Transverse colon (tissue), 4 donors: ENCODE measurements around the gene FN3K.

Experiments
- CTCF ChIP-seq, 5 experiments: fragments of 200-600 bp in 3 of 5; fragments of 450-650 bp in 2 of 5; sonication (generic) in 3 of 5; IDR thresholded peaks; 1 replicate in 2 of 5; 2 replicates in 3 of 5; pipeline ENCODE4 v1.5.1; 2016 to 2017; ENCODE audit warnings: antibody characterized with exemption in 5 of 5, inconsistent platforms in 3 of 5, mild to moderate bottlenecking in 2 of 5, moderate library complexity in 1 of 5
- POLR2A ChIP-seq: fragments of 450-650 bp; IDR thresholded peaks from one replicate; pipeline ENCODE4 v1.6.1; 2016; ENCODE audit warnings: antibody characterized with exemption, mild to moderate bottlenecking, moderate library complexity
- POLR2AphosphoS5 ChIP-seq, 3 donors: sonication (generic); formaldehyde crosslinking; IDR thresholded peaks; one replicate each; pipeline ENCODE4 v1.6.1; 2016; ENCODE audit warnings: antibody characterized with exemption in 3 of 3

GRCh38 chr17:82734987-82735866 is at the start of gene FN3K:
- TF ChIP-seq POLR2A (peak; percentile 43), CTCF (IDR thresholded peaks at IDR 0.05) (no peak), POLR2AphosphoS5 (IDR thresholded peaks at IDR 0.05) (peak; percentile 40 to 61 (median 57))
